ENCODE results near the gene DCC.

- no peak for TF ChIP-seq GATA2 (IDR thresholded peaks at IDR 0.05; ENCODE audit: low read depth, low read length)
- TF ChIP-seq GATA3 (IDR thresholded peaks at IDR 0.05; ENCODE audit: low read depth, low read length): no peak
Measured at GRCh38 chr18:52334307-52334706, 5.7 kb upstream of the DCC start.
